Urothelium cell line (cell line): Measurements from ENCODE around the gene TEX2.
"Not testable (repeated sequence)": the region's sequence is repeated elsewhere in the genome, so short reads cannot be mapped to it uniquely, and the experiment has no call there.

Experiments used
- DNase-seq: peaks from one replicate; pipeline ENCODE4 v3.0.0; 2011; ENCODE audit warnings: low spot score, mixed read lengths
- FAIRE-seq: peaks from 2 replicates; lab custom pipeline; 2011; peaks lifted over from hg19 to GRCh38; lab: Jason Lieb, UNC

The TEX2 gene

DNA sequence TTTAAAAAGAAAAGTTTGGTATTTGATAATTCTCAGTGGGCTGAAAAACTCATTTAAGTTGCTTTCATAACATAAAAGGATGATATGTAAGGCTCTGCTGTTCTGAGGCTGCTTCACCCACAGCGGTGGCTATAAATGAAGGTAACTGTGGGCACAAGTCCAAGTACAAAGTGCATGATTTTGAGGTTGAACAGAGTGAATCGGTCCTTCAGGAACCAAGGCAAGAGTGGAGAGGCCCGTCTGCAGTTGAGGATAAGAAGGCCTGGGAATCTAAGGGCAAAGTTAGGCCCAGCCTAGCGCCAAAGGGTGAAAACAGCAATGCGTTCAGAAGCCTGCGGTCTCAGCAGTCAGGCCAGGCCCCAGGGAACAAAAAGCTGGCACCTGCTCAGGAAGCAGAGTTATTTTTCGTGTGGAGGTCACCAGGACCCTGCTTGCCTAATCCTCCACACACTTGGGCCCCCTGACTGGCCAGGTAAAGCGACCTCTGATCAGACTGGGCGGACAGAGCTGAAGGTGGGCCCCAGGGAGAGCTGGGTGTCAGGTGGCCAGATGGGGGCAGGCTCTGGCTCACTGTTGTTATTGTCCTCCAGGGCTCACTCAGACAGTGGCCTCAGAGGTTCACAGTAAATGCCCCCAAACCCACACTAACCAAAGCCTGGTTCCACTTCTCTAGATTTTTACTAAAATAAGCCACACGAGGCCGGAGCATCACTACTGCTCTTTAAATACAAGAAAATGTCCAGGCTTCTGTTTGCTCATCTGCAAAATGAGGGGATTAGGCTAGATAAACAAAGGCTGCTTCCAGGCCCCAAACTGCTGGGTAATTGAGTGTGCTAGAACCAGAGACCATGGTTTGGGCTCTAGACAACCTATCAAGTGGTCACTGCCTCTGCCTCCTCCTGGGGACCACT is 46.5 kb downstream of the TEX2 start:
- no peak for FAIRE-seq
- DNase-seq, result no peak

- DNase-seq (no peak), FAIRE-seq (no peak)
These were observed 47.1 kb downstream of the TEX2 start for GRCh38 chr17:64216000-64216337.

GRCh38 chr17:64214950-64215349 is 48.1 kb downstream of the TEX2 start:
- DNase-seq (no peak), FAIRE-seq (no peak)

GRCh38 chr17:64213995-64214811 is 48.9 kb downstream of the TEX2 start:
- DNase-seq, result no peak
- no peak for FAIRE-seq

DNA sequence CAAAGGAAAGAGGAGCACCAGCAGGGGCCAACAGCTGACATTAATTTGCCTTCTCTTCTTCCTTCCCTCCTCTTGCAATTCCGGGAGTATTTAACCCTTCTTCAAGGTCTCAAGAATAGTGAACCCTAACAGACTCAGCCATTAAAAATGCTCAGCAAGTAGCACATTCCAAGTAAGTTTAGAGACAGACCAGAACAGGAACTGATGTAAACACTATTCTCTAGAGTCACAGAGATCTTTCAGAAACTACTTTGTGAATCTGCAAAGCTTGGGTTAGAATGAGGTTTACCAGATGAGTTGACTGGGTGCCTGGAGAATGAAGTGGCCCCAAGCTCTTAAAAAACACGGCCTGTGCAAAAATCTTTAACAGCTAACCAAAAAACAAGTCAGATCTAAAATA is 50.9 kb downstream of the TEX2 start:
- no peak for DNase-seq
- no peak for FAIRE-seq

GRCh38 chr17:64209983-64210382 is 53.1 kb downstream of the TEX2 start:
- FAIRE-seq, result no peak

GRCh38 chr17:64209356-64209941 is 53.6 kb downstream of the TEX2 start:
- FAIRE-seq, result no peak
- no peak for DNase-seq

More at GRCh38 chr17:64209983-64210382, 53.1 kb downstream of the TEX2 start:
- DNase-seq, result no peak

- not testable (repeated sequence) for FAIRE-seq, DNase-seq
These were observed 54.4 kb downstream of the TEX2 start for GRCh38 chr17:64208656-64209055.

GRCh38 chr17:64205804-64206203 is 57.3 kb downstream of the TEX2 start:
- no peak for FAIRE-seq
- DNase-seq, result no peak

DNA sequence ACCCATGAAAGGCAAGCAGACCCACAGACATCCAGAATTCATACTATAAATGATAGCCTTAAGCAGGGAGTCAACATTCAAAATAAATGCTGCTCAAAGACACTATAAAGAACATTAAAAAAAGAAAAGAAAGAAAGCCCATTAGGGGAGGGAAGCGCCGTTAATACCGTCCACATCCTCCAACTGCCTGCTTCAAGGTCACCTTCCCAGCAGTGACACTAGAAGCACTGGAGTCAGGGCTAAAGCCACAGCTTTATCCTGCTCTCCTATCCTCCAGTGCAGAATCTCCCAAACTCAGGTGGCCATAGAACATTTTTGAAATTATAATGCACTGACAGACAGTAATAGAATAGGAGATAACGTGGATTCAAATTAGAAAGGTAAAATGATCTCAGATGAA is 59.4 kb downstream of the TEX2 start:
- DNase-seq (no peak), FAIRE-seq (no peak)

GRCh38 chr17:64202683-64203344 is 60.2 kb downstream of the TEX2 start:
- peak; percentile 71 for DNase-seq
- FAIRE-seq, result no peak

- no peak for DNase-seq
- FAIRE-seq, result no peak
These were observed 62.7 kb downstream of the TEX2 start for GRCh38 chr17:64200080-64201032.

- FAIRE-seq (no peak), DNase-seq (no peak)
These were observed 64.5 kb downstream of the TEX2 start for GRCh38 chr17:64198331-64199090.

DNA sequence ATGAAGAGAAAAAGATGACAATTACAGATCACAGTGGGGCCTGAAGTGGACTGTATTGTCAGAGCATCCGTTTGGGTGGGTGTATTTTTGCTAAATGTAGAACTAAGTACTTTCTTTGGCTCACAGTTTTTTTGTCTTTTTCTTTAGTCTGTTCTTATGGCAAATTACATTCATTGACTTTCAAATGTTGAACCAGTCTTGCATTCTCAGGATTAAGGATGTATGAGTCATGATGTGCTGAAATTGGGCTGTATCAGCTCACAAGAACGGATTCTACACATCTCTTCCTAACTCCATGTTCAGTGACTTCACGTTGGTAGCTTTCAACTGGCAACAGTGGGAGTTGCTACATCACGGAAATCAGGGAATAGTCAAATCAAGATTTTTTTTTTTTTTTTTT is 66.5 kb downstream of the TEX2 start:
- DNase-seq, result peak; percentile 55
- no peak for FAIRE-seq

- no peak for DNase-seq
- no peak for FAIRE-seq
These were observed 69.5 kb downstream of the TEX2 start for GRCh38 chr17:64193561-64193960.

DNA sequence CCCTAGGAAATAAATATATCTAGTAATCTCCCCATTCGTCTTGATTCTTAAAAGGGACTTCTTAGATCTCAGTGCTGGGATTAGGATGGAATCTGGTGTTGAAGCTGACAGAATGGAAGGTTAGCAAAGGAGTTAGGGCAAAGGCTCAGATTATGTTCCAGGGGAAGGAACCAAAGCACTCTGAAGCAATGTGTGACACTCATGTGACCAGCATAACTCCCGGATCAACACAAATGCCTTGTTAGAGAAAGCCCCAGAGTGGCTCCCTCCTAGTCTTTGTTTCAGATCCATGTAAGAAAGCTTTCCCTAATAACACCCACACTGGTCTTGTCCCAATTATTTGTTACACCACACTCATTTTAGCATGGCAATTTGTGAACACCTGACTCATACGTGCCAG is 70.5 kb downstream of the TEX2 start:
- no peak for DNase-seq
- no peak for FAIRE-seq

DNA sequence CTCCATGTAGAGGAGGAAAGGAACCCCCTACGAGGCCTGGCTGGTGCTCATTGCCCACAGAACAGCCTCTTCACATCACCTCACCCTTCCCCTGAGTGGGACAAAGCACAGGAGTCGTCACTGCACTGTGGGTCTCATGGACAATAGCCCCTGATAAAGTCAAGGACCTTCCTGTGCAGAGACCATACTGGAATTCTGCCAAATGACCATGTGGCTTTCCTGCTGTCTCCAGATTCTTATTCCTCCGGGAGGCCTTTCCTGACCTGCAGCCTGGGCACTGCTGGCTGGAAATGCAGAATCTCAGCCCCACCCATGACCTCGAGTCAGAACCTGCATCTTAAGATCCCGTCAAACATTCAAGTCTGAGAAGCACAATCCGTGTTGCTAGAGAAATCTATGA is 72.6 kb downstream of the TEX2 start:
- DNase-seq (no peak), FAIRE-seq (no peak)

- no peak for FAIRE-seq
- no peak for DNase-seq
These were observed 75.0 kb downstream of the TEX2 start for GRCh38 chr17:64188088-64188487.
